Thyroid gland (tissue), 4 donors: ENCODE measurements around the gene PHF21A.

ENCODE experiments used
- CTCF ChIP-seq, 6 experiments: fragments of 200-600 bp in 3 of 6; fragments of 450-650 bp in 3 of 6; sonication (generic) in 3 of 6; IDR thresholded peaks; one replicate each; pipeline ENCODE4 v1.5.1; 2016 to 2019; ENCODE audit warnings: antibody characterized with exemption in 6 of 6, mild to moderate bottlenecking in 2 of 6, inconsistent platforms in 1 of 6, moderate library complexity in 1 of 6
- POLR2A ChIP-seq, 2 donors: fragments of 450-650 bp; IDR thresholded peaks; one replicate each; pipeline ENCODE4 v1.6.1; 2017; ENCODE audit warnings: antibody characterized with exemption in 2 of 2, mild to moderate bottlenecking in 2 of 2, moderate library complexity in 1 of 2

- TF ChIP-seq POLR2A (IDR thresholded peaks at IDR 0.05) (no peak), CTCF (IDR thresholded peaks at IDR 0.05) (no peak)
Observed at GRCh38 chr11:45941285-45941684, 180.0 kb downstream of the PHF21A start.
